Measurements from ENCODE around the gene TSTD1. TPM values are rescaled to one million over a fixed set of nuclear protein-coding genes. Genes with fewer than 3 reads are reported as not detected.

TSTD1 gene
- total RNA-seq, 1 donor from 2014 or later: 7.2 TPM

DNA sequence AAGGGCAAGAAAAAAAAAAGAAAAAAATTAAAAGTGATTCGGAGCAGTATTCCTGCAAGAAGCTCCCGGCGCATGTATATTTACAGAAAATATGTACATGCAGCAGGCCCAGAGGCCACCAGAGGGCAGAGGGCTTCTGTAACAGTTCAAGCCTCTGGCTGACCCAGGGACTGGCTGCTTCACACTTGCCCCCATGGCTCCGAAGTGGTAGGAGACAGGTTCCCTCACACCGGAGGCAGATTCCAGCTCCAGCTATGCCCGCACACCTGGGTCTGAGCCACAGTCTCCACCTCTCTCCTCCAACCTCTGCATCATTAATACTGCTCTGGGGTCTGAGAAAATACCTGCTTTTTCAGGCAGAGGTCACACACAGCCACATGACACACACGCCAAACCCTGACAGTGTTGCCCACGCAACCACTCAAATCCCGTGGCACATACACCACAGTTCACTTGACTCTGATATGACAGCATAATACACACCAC is 33.2 kb upstream of the TSTD1 start:
- Mint-ChIP-seq H3K36me3 (ENCODE audit: low read depth) (no peaks in the 10 kb centered on the region), H3K27me3 (ENCODE audit: low read depth) (peaks cover 7% of the 10 kb centered on the region), H3K27ac (ENCODE audit: unreplicated experiment) (no peak overlapping the region), H3K9me3 (no peaks in the 10 kb centered on the region), H3K4me3 (peak overlapping the region; percentile 31), H3K4me1 (peaks cover 24% of the 10 kb centered on the region)
- DNase-seq (ENCODE audit: low read depth, low spot score): peak; percentile 33
- TF ChIP-seq, protein P1, sequence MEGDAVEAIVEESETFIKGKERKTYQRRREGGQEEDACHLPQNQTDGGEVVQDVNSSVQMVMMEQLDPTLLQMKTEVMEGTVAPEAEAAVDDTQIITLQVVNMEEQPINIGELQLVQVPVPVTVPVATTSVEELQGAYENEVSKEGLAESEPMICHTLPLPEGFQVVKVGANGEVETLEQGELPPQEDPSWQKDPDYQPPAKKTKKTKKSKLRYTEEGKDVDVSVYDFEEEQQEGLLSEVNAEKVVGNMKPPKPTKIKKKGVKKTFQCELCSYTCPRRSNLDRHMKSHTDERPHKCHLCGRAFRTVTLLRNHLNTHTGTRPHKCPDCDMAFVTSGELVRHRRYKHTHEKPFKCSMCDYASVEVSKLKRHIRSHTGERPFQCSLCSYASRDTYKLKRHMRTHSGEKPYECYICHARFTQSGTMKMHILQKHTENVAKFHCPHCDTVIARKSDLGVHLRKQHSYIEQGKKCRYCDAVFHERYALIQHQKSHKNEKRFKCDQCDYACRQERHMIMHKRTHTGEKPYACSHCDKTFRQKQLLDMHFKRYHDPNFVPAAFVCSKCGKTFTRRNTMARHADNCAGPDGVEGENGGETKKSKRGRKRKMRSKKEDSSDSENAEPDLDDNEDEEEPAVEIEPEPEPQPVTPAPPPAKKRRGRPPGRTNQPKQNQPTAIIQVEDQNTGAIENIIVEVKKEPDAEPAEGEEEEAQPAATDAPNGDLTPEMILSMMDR (conservative IDR thresholded peaks at IDR 0.05): peak; percentile 72

DNA sequence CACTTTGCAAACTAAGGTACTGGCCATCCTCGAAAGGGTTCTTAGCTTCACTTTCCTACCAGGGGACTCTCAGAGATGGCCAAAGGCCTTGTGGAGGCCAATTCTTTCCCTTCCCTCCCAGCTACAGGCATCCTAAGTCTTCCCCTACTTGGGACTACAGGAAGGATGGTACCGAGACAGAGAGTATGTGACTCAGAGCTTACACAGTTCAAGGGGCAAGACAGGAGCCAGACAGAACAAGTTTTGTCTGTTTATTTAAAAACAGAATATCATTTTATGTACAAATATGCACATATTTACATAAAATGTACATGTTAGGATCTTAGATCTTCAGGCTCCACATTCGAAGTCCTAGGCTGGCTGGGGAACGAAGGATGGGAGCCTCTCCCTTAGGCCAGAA is 32.0 kb upstream of the TSTD1 start:
- DNase-seq (ENCODE audit: low read depth, low spot score): no peak
- peaks cover 7% of the 10 kb centered on the region for H3K27me3 Mint-ChIP-seq (ENCODE audit: low read depth)
- peaks cover 24% of the 10 kb centered on the region for H3K4me1 Mint-ChIP-seq
- no peak overlapping the region for H3K27ac Mint-ChIP-seq (ENCODE audit: unreplicated experiment)
- no peak overlapping the region for H3K4me3 Mint-ChIP-seq
- TF ChIP-seq, protein P1 (conservative IDR thresholded peaks at IDR 0.05): no peak
- no peaks in the 10 kb centered on the region for H3K9me3 Mint-ChIP-seq
- no peaks in the 10 kb centered on the region for H3K36me3 Mint-ChIP-seq (ENCODE audit: low read depth)

DNA sequence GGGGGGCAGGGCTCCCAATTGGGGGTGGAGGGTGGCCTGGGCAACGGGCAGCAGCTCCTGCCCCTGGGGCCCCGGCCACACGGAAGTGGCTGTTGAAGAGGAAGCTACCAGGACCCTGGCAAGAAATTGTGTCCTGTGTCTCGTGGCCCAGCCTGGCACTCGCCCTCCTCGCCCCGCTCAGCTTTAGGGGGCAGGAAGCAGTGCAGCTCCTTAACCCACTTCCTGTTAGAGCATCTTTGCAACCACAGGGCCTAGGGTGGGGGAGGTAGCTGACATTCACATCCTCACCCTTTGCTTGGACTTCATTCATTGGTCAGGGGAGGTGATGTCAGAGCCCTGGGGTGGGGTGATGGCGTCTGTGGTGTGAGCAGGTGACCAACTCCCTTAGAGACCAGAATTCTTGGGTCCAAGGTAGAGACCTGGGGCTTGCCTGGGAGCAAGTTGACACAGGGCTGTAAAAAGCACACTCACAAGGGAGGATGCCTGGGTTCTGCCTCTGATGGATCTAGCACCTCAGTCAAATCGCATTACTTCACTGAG is 31.0 kb upstream of the TSTD1 start, which contains the start of gene ARHGAP30:
ARHGAP30 (minus strand) TSS at position 161 of the 540 bp plus-strand sequence. CDS start 267 bp downstream, outside the sequence.
- H3K27me3 Mint-ChIP-seq (ENCODE audit: low read depth): peaks cover 7% of the 10 kb centered on the region
- no peaks in the 10 kb centered on the region for H3K9me3 Mint-ChIP-seq
- TF ChIP-seq, protein P1 (conservative IDR thresholded peaks at IDR 0.05): no peak
- no peak within 1 kb of the TSS for H3K4me3 Mint-ChIP-seq
- no peaks in the 10 kb centered on the region for H3K36me3 Mint-ChIP-seq (ENCODE audit: low read depth)
- no peak within 1 kb of the TSS for H3K27ac Mint-ChIP-seq (ENCODE audit: unreplicated experiment)
- DNase-seq (ENCODE audit: low read depth, low spot score): no peak
- peaks cover 24% of the 10 kb centered on the region for H3K4me1 Mint-ChIP-seq

GRCh38 chr1:161069241-161069640 is 30.5 kb upstream of the TSTD1 start:
- peaks cover 12% of the 10 kb centered on the region for H3K27me3 Mint-ChIP-seq (ENCODE audit: low read depth)
- H3K4me1 Mint-ChIP-seq: peaks cover 21% of the 10 kb centered on the region
- no peaks in the 10 kb centered on the region for H3K36me3 Mint-ChIP-seq (ENCODE audit: low read depth)
- H3K4me3 Mint-ChIP-seq: no peak overlapping the region
- DNase-seq (ENCODE audit: low read depth, low spot score): no peak
- no peaks in the 10 kb centered on the region for H3K9me3 Mint-ChIP-seq
- TF ChIP-seq, protein P1 (conservative IDR thresholded peaks at IDR 0.05): no peak
- H3K27ac Mint-ChIP-seq (ENCODE audit: unreplicated experiment): no peak overlapping the region

DNA sequence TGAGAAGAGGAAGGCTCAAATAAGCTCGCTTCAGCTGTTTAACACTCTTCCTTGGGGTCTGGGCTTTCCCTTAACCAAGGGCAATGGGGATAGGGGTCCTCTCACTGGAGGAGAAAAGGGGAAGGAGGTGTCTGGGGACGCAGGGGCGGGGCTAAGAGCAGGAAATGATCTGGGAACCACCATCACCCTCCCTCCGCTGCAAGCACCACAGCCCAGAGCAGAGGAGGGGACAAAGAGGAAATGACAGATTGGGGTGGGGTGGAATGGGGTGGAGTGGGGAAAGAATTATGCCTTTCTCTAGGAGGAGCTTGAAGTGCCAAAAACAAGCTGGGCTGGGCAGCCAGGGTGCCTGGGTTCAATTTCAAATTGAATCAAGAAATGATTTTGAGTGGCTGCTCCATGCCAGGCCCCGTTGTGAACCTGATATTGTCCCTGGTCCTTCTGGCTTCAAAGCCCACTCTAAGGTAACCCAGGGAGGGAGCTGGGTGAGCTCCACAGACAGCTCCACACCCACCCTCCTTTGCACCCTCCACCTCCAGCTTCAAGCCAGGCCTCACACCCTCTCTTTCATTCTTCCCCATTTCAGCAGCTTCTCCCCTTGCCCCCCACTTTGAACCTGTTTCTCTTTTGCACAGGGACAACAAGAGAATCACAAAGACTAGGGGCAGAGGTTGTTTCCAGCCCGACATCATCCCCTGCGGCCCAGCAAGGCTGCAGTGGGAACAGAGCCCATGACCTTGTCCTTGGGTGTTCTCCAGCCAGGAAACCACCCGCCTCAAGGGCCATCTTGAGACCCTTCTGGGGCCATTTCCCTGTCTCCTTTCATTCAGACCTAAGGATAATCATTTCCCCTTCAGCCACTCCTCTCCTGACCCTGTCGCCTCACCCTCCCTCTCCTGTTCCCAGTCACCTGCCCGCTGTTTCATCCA is 29.8 kb upstream of the TSTD1 start:
- Mint-ChIP-seq H3K4me1 (peaks cover 17% of the 10 kb centered on the region), H3K27ac (ENCODE audit: unreplicated experiment) (peak overlapping the region; percentile 43), H3K27me3 (ENCODE audit: low read depth) (peaks cover 18% of the 10 kb centered on the region), H3K9me3 (no peaks in the 10 kb centered on the region), H3K4me3 (no peak overlapping the region), H3K36me3 (ENCODE audit: low read depth) (no peaks in the 10 kb centered on the region)
- TF ChIP-seq, protein P1 (conservative IDR thresholded peaks at IDR 0.05): no peak
- DNase-seq (ENCODE audit: low read depth, low spot score): no peak
